LNCaP clone FGC (cell line): ENCODE results near the gene IL20RB.

Experiments used
- DNase-seq: peaks from one replicate; pipeline ENCODE4 v3.0.0-alpha.2; 2011; ENCODE audit warnings: low read depth
- H3K4me3 ChIP-seq: 2 replicates; pipeline ENCODE4 v1.5.1; 2011; ENCODE audit warnings: mild to moderate bottlenecking, low read depth, low read length, control low read depth
- TF ChIP-seq, protein P1 (sequence below): IDR thresholded peaks from 2 replicates; pipeline ENCODE4 v1.5.1; 2012; ENCODE audit warnings: mild to moderate bottlenecking; ENCODE audit not compliant: control insufficient read depth, insufficient read depth; ENCODE audit errors: extremely low read depth

The IL20RB gene

DNA sequence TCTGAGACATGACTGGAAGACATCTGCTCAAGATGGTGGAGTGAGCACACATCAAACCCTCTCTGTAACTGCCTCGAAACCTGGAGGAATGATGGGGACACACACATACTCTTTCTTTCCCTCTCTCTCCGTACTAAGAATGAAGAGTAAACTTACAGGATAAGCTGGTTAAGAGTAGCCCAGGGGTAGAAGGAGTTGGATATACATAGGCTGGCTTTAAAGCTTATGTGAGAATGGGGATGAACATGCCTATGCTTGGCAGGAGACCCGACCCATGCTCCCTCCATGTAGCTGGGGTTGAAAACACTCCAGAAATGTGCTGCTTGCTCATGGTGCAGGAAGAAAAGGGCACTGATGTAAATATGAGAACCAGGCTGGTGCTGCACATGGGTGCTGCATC lies 68.9 kb downstream of the IL20RB start:
- TF ChIP-seq, protein P1, sequence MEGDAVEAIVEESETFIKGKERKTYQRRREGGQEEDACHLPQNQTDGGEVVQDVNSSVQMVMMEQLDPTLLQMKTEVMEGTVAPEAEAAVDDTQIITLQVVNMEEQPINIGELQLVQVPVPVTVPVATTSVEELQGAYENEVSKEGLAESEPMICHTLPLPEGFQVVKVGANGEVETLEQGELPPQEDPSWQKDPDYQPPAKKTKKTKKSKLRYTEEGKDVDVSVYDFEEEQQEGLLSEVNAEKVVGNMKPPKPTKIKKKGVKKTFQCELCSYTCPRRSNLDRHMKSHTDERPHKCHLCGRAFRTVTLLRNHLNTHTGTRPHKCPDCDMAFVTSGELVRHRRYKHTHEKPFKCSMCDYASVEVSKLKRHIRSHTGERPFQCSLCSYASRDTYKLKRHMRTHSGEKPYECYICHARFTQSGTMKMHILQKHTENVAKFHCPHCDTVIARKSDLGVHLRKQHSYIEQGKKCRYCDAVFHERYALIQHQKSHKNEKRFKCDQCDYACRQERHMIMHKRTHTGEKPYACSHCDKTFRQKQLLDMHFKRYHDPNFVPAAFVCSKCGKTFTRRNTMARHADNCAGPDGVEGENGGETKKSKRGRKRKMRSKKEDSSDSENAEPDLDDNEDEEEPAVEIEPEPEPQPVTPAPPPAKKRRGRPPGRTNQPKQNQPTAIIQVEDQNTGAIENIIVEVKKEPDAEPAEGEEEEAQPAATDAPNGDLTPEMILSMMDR: no peak
- DNase-seq: no peak
- no peak overlapping the region for H3K4me3 ChIP-seq

DNA sequence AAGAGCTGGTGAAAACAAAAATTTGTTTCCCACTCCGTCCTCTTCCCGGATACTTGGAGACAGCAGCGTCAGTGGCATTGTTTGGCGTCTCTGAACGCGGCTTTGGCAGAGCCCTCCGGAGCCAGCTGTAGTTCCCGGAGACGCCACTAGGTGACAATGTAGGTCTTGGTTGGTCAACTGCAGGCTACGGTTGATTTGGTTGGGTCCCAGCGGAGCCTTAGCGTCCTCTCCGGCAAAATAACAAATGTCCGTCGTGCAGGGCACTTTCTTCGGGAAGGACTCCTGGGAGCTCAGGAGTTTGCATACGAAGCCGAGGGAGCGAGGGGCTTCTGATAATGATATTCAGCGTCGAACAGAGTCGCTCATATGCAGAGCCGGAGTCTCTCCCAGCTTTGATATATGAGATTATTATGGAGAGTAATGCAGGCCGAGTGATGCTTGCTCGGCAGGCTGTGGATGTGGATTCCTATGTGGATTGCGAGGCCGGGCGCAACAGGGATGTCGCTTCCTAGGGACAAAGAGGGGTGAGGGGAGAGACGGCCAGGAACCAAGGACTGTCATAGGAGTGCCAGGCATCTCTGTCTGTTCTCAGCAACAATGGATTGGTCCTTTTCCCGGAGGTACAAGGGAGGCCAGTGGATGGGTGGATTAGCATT lies 74.8 kb downstream of the IL20RB start:
- DNase-seq: peak; percentile 46
- peak overlapping the region; percentile 23; the same call in 1 of the 2 replicates for H3K4me3 ChIP-seq
- TF ChIP-seq, protein P1: peak; percentile 86

DNA sequence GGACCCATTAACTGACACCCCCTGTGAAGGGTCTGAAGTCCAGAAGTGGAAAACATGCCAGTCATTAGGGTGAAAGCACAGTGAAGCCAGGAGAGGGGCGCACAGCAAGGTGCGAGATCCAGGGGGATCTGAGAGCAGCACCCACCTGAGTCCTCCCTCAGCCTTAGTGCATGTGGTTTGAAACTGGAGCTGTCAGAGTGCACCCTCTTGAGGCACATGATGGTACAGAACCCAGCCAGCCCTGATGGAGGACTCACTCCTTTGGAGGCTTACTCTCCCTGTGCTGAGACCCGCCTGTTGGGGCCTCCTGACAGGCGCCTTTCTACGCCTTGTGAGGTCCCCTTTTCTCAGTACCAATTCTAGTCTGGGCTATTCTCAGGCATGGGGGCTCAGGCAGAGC lies 77.8 kb downstream of the IL20RB start:
- TF ChIP-seq, protein P1: peak; percentile 41
- DNase-seq: no peak
- H3K4me3 ChIP-seq: no peak overlapping the region

DNA sequence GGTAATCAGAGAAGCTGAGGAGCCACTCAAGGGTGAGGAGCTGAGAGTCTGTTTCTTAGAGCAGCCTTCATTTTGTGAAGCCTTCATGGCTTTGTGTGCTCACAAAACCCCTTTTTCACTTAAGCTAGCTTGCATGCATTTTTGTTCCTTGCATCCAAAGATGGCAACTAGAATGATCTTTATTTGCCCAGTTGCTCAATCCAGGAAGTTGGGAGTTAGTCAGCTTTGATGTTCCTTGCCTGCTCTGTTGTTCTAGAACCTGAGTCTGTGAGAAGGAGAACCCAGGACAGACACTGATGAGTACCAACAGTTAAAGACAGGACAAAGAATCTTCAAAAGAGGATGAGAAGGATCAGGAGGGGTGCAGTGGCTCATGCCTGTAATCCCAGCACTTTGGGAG lies 81.8 kb downstream of the IL20RB start:
- H3K4me3 ChIP-seq: no peak overlapping the region
- DNase-seq: no peak
- TF ChIP-seq, protein P1: no peak

DNA sequence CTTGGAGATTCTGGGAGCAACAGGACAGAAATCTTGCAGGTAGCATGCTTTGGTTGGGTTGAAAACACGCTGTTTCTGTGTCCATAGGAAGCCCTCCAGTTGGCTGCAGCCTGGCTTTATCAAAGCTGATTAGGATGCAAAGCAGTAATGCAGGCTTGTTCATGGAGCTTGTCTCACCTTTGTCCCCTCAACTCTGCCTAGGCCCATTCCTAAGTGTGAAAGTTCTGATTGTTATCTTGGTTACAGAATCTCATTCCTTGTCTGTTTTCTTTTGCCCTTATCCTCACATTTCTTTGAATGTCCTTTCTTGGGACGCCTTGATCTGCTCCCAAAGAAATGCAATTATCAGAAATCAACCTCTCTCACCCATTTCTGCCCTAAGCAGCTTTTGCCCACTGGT lies 83.5 kb downstream of the IL20RB start:
- TF ChIP-seq, protein P1: no peak
- H3K4me3 ChIP-seq: no peak overlapping the region
- DNase-seq: no peak

DNA sequence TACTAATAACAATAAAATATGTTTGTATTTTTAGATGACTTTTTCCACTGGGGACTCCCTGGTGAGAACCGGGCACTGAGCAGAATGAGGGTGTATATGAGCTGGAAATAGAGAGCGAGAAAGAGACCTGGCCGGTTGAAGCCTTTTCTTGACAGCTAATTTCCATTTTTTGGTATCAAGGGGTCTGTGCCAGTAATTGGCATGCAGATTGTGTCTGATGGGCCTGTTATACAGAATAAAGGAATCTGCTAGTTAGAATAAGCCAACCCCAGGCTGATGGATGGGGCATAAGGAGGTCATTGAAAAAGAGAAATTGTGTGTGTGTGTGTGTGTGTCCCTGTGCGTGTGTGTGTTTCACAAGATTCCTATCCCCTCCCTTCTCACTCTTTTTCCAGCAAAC lies 83.9 kb downstream of the IL20RB start:
- TF ChIP-seq, protein P1: no peak
- H3K4me3 ChIP-seq: no peak overlapping the region
- no peak for DNase-seq

DNA sequence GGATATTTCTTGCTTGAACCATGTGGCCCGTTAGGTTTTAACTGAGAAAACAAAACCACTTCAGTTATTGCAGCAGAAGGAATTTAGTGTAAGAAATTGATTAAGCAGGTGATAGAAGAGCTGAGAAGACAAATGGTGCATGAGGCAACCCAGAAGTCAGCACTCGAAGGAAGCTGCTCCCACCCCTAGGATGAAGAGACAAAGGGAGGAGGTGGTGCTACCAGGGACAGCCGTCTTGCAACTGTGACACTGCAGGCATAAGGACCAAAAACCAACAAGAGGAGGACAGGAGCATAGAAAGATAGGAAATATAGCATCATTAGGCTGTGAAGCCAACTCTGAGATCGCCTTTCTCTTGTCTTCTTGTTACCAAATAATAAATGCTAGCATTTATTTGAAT lies 89.0 kb downstream of the IL20RB start:
- no peak for DNase-seq
- no peak overlapping the region for H3K4me3 ChIP-seq
- TF ChIP-seq, protein P1: no peak
